A549 (cell line): Measurements from ENCODE around the gene TRAF4. TPM values are rescaled to one million over a fixed set of nuclear protein-coding genes. Genes with fewer than 3 reads are reported as not detected.

Source experiments
- ATAC-seq, 2 experiments: fragments of 200-7000 bp in 1 of 2; fragments of >200 bp in 1 of 2; cut with Nextera tagmentation in 1 of 2; cut with Tn5 transposase in 1 of 2; 3 replicates each; pipeline versions ENCODE4 v1.8.0 to v1.9.1; 2018 to 2020; ENCODE audit warnings: mild to moderate bottlenecking in 1 of 2, moderate library complexity in 1 of 2
- CTCF ChIA-PET: fragments of 300-600 bp; sonication (Branson Sonifier 250); formaldehyde crosslinking; extraction: SDS; loops from one replicate; lab custom pipeline; 2021; ENCODE audit warnings: antibody characterized with exemption, inconsistent platforms; lab: Yijun Ruan, JAX
- POLR2A ChIA-PET: fragments of 350-600 bp; formaldehyde crosslinking; extraction: SDS; loops from one replicate; lab custom pipeline; 2021; ENCODE audit warnings: antibody characterized with exemption, inconsistent platforms; lab: Yijun Ruan, JAX
- DNase-seq, 2 experiments: peaks; one replicate each; pipeline versions ENCODE4 v3.0.0 to v3.0.0-alpha.2; 2011 to 2016; ENCODE audit warnings: low read depth in 1 of 2, low spot score in 1 of 2
- FAIRE-seq: peaks from 2 replicates; lab custom pipeline; 2011; peaks lifted over from hg19 to GRCh38; lab: Jason Lieb, UNC
- H3K27ac ChIP-seq, 2 experiments: fragments of >200 bp; sonication (Bioruptor Twin); formaldehyde crosslinking; 3 replicates each; pipeline ENCODE4 v1.5.1; 2016 to 2017
- H3K4me1 ChIP-seq: fragments of >200 bp; sonication (Bioruptor Twin); formaldehyde crosslinking; 3 replicates; pipeline ENCODE4 v1.6.1; 2016
- H3K4me2 ChIP-seq: fragments of >200 bp; sonication (Bioruptor Twin); formaldehyde crosslinking; 3 replicates; pipeline ENCODE4 v1.6.1; 2016
- H3K4me3 ChIP-seq: fragments of >200 bp; sonication (Bioruptor Twin); formaldehyde crosslinking; 3 replicates; pipeline ENCODE4 v1.5.1; 2016
- H3K9me3 ChIP-seq: fragments of >200 bp; sonication (Bioruptor Twin); formaldehyde crosslinking; 3 replicates; pipeline ENCODE4 v1.6.1; 2016
- CBX8 ChIP-seq: fragments of 200-600 bp; sonication (generic); IDR thresholded peaks from 2 replicates; pipeline ENCODE4 v1.6.1; 2016
- EHF ChIP-seq: fragments of 250-450 bp; sonication (Bioruptor Pico); IDR thresholded peaks from 2 replicates; pipeline ENCODE4 v1.5.0; 2020; ENCODE audit warnings: mild to moderate bottlenecking
- EP300 ChIP-seq, 2 experiments: fragments of >200 bp; sonication (Bioruptor Twin); formaldehyde crosslinking; IDR thresholded peaks; 2 replicates in 1 of 2; 3 replicates in 1 of 2; pipeline ENCODE4 v1.6.1; 2016 to 2017
- FOSB ChIP-seq: fragments of 250-450 bp; sonication (Bioruptor Pico); IDR thresholded peaks from 2 replicates; pipeline ENCODE4 v1.5.0; 2020; ENCODE audit warnings: mild to moderate bottlenecking, moderate library complexity
- GATA3 ChIP-seq: IDR thresholded peaks from 2 replicates; pipeline ENCODE4 v1.6.1; 2012; ENCODE audit warnings: borderline replicate concordance
- HOXA7 ChIP-seq: fragments of 250-450 bp; sonication (Bioruptor Pico); IDR thresholded peaks from 2 replicates; pipeline ENCODE4 v1.5.0; 2020; ENCODE audit warnings: mild to moderate bottlenecking, moderate library complexity
- HOXB5 ChIP-seq: fragments of 250-450 bp; sonication (Bioruptor Pico); IDR thresholded peaks from 2 replicates; pipeline ENCODE4 v1.5.0; 2020; ENCODE audit warnings: mild to moderate bottlenecking, moderate library complexity
- JUN ChIP-seq, 2 experiments: fragments of >200 bp; sonication (Bioruptor Twin); formaldehyde crosslinking; IDR thresholded peaks; 2 replicates in 1 of 2; 3 replicates in 1 of 2; pipeline ENCODE4 v1.6.1; 2016 to 2017
- NFE2L2 ChIP-seq: fragments of 150-350 bp; conservative IDR thresholded peaks from 2 replicates; pipeline ENCODE4 v1.6.1; 2014; ENCODE audit warnings: low read length
- PHF8 ChIP-seq: fragments of 200-600 bp; sonication (generic); IDR thresholded peaks from 2 replicates; pipeline ENCODE4 v1.6.1; 2016; ENCODE audit warnings: low read depth, mild to moderate bottlenecking, antibody characterized with exemption, moderate library complexity, borderline replicate concordance
- POLR2A ChIP-seq: IDR thresholded peaks from 2 replicates; pipeline ENCODE4 v1.6.1; 2012; ENCODE audit warnings: mild to moderate bottlenecking, low read length
- POLR2AphosphoS2 ChIP-seq: conservative IDR thresholded peaks from 2 replicates; pipeline ENCODE4 v1.6.1; 2012; ENCODE audit warnings: low read length, improper control_type of control experiment, inconsistent platforms
- RFX5 ChIP-seq: fragments of 450-650 bp; IDR thresholded peaks from 2 replicates; pipeline ENCODE4 v1.7.1; 2014; ENCODE audit warnings: antibody characterized with exemption, mild to moderate bottlenecking, moderate library complexity
- TFCP2L1 ChIP-seq: fragments of 250-450 bp; sonication (Bioruptor Pico); IDR thresholded peaks from 2 replicates; pipeline ENCODE4 v1.5.0; 2021; ENCODE audit warnings: mild to moderate bottlenecking
- TP53 ChIP-seq: fragments of 250-450 bp; sonication (Bioruptor Pico); IDR thresholded peaks from 2 replicates; pipeline ENCODE4 v1.5.0; 2021; ENCODE audit warnings: mild to moderate bottlenecking, moderate library complexity
- WGBS: methylation state at CpG from one replicate; pipeline ENCODE4 v1.1.6; 2017; ENCODE audit errors: missing lambda C conversion rate; 5-methylcytosine and 5-hydroxymethylcytosine counted together
- polyA plus RNA-seq, 4 experiments: library from polyadenylated mRNA; depleted of rRNA in 3 of 4; stranded (reverse); fragments of >200 nt; fragmentation: RNase III in 1 of 4; extraction: RNeasy Plus Mini Kit Qiagen cat#74134 plus additional on column Dnase treatment in 1 of 4; gene quantifications; 2 replicates in 3 of 4; 3 replicates in 1 of 4; pipeline ENCODE4 v1.2.3, GENCODE V29; 2011 to 2017
- TF ChIP-seq, protein P1 (sequence below): fragments of >200 bp; sonication (Bioruptor Twin); formaldehyde crosslinking; IDR thresholded peaks from 3 replicates; pipeline ENCODE4 v1.6.1; 2016
- TF ChIP-seq, protein P2 (sequence below): fragments of 250-450 bp; sonication (Bioruptor Pico); IDR thresholded peaks from 2 replicates; pipeline ENCODE4 v1.5.0; 2020; ENCODE audit warnings: low read depth, mild to moderate bottlenecking, moderate library complexity
- TF ChIP-seq, protein P3 (sequence below): IDR thresholded peaks from 2 replicates; pipeline ENCODE4 v1.6.1; 2012; ENCODE audit warnings: low read depth, borderline replicate concordance
- TF ChIP-seq, protein P4 (sequence below): fragments of 200-600 bp; sonication (generic); IDR thresholded peaks from 2 replicates; pipeline ENCODE4 v1.6.1; 2016; ENCODE audit warnings: antibody characterized with exemption, mild to moderate bottlenecking, moderate library complexity
- TF ChIP-seq, protein P5 (sequence below): IDR thresholded peaks from 2 replicates; pipeline ENCODE4 v1.6.1; 2012
- TF ChIP-seq, protein P6 (sequence below): fragments of 250-450 bp; sonication (Bioruptor Pico); IDR thresholded peaks from 2 replicates; pipeline ENCODE4 v1.5.0; 2021; ENCODE audit warnings: mild to moderate bottlenecking, moderate library complexity, borderline replicate concordance
- TF ChIP-seq, protein P7 (sequence below): IDR thresholded peaks from 2 replicates; pipeline ENCODE4 v1.6.1; 2012

TRAF4 gene
- polyA plus RNA-seq, 2 of the 4 experiments (the other 2 are of a cell fraction), result 64.0 to 65.0 TPM

DNA sequence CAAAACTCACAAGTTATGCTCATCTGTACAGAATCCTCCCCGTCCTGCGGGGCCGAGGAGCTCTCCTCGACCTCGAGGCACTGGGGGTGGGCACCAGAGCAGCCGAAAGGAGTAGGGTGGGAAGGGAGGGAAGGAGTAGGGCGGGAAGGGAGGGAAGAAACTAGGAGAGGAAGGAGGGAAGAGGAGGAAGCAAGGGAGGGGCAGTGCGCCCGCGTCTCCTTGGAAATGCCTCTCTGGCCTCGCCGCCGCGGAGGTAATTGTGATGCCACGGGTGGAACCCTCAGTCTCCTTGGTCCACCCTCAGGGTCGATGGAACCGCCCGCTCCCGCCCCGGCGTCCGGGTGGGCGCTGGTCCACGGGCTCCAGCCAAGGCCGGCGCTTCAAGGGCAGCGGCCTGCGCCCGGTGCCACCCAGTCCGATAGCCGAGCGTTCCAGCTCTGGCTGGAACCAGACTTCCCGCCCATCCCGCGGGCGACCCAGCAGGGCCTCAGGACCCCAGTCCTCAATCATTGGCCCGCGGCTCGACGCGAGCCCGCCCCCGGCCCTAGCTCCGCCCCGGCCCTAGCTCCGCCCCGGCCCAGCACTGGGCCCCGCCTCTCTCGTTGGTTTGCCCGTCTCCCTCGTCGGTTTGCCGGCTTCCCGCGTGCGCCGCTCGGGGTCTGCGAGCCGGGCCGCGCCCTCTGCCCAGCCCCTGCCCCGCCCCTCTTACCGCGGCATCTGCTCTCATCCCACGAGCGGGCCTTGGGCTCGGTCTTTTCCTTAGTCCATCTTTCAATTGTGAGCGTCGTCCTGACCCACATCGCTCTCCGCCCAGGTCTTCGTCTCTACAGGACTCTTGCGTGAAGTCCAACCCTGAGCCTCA, 32.7 kb upstream of the TRAF4 start:
- Histone ChIP-seq H3K4me1 (peaks cover 17% of the 10 kb centered on the region), H3K9me3 (no peaks in the 10 kb centered on the region), H3K4me3 (peak overlapping the region; percentile 53), H3K27ac (peak overlapping the region; percentile 82 to 92), H3K4me2 (peak overlapping the region; percentile 73)
- TF ChIP-seq HOXA7 (0 out of 2 replicates have a peak, but pooled peaks have one; percentile 78), TFCP2L1 (CRISPR knock-in tag) (peak; percentile 91), GATA3 (peak; percentile 12; the same call in 1 of the 2 replicates), POLR2AphosphoS2 (0 out of 2 replicates have a peak, but pooled peaks have one; percentile 2), RFX5 (no peak; the same call in 1 of the 2 replicates), EHF (no peak), EP300 (IDR thresholded peaks at IDR 0.05) (no peak), POLR2A (peak; percentile 81), HOXB5 (CRISPR knock-in tag) (no peak; the same call in 1 of the 2 replicates), NFE2L2 (no peak), TP53 (CRISPR knock-in tag) (peak; percentile 62; the same call in 1 of the 2 replicates), CBX8 (no peak), FOSB (CRISPR knock-in tag) (peak; percentile 52), JUN (IDR thresholded peaks at IDR 0.05) (peak; percentile 72 to 84; a peak in 3 of 5 replicates), PHF8 (peak; percentile 82)
- TF ChIP-seq, protein P1, sequence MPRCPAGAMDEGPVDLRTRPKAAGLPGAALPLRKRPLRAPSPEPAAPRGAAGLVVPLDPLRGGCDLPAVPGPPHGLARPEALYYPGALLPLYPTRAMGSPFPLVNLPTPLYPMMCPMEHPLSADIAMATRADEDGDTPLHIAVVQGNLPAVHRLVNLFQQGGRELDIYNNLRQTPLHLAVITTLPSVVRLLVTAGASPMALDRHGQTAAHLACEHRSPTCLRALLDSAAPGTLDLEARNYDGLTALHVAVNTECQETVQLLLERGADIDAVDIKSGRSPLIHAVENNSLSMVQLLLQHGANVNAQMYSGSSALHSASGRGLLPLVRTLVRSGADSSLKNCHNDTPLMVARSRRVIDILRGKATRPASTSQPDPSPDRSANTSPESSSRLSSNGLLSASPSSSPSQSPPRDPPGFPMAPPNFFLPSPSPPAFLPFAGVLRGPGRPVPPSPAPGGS, result peak; percentile 91
- TF ChIP-seq, protein P2, sequence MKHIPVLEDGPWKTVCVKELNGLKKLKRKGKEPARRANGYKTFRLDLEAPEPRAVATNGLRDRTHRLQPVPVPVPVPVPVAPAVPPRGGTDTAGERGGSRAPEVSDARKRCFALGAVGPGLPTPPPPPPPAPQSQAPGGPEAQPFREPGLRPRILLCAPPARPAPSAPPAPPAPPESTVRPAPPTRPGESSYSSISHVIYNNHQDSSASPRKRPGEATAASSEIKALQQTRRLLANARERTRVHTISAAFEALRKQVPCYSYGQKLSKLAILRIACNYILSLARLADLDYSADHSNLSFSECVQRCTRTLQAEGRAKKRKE, result peak; percentile 7; the same call in 1 of the 2 replicates
- TF ChIP-seq, protein P3, sequence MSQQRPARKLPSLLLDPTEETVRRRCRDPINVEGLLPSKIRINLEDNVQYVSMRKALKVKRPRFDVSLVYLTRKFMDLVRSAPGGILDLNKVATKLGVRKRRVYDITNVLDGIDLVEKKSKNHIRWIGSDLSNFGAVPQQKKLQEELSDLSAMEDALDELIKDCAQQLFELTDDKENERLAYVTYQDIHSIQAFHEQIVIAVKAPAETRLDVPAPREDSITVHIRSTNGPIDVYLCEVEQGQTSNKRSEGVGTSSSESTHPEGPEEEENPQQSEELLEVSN, result peak; percentile 91
- TF ChIP-seq, protein P4, sequence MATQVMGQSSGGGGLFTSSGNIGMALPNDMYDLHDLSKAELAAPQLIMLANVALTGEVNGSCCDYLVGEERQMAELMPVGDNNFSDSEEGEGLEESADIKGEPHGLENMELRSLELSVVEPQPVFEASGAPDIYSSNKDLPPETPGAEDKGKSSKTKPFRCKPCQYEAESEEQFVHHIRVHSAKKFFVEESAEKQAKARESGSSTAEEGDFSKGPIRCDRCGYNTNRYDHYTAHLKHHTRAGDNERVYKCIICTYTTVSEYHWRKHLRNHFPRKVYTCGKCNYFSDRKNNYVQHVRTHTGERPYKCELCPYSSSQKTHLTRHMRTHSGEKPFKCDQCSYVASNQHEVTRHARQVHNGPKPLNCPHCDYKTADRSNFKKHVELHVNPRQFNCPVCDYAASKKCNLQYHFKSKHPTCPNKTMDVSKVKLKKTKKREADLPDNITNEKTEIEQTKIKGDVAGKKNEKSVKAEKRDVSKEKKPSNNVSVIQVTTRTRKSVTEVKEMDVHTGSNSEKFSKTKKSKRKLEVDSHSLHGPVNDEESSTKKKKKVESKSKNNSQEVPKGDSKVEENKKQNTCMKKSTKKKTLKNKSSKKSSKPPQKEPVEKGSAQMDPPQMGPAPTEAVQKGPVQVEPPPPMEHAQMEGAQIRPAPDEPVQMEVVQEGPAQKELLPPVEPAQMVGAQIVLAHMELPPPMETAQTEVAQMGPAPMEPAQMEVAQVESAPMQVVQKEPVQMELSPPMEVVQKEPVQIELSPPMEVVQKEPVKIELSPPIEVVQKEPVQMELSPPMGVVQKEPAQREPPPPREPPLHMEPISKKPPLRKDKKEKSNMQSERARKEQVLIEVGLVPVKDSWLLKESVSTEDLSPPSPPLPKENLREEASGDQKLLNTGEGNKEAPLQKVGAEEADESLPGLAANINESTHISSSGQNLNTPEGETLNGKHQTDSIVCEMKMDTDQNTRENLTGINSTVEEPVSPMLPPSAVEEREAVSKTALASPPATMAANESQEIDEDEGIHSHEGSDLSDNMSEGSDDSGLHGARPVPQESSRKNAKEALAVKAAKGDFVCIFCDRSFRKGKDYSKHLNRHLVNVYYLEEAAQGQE, result 0 out of 2 replicates have a peak, but pooled peaks have one; percentile 41
- TF ChIP-seq, protein P5, sequence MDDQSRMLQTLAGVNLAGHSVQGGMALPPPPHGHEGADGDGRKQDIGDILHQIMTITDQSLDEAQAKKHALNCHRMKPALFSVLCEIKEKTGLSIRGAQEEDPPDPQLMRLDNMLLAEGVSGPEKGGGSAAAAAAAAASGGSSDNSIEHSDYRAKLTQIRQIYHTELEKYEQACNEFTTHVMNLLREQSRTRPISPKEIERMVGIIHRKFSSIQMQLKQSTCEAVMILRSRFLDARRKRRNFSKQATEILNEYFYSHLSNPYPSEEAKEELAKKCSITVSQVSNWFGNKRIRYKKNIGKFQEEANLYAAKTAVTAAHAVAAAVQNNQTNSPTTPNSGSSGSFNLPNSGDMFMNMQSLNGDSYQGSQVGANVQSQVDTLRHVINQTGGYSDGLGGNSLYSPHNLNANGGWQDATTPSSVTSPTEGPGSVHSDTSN, result peak; percentile 49; the same call in 1 of the 2 replicates
- TF ChIP-seq, protein P6, sequence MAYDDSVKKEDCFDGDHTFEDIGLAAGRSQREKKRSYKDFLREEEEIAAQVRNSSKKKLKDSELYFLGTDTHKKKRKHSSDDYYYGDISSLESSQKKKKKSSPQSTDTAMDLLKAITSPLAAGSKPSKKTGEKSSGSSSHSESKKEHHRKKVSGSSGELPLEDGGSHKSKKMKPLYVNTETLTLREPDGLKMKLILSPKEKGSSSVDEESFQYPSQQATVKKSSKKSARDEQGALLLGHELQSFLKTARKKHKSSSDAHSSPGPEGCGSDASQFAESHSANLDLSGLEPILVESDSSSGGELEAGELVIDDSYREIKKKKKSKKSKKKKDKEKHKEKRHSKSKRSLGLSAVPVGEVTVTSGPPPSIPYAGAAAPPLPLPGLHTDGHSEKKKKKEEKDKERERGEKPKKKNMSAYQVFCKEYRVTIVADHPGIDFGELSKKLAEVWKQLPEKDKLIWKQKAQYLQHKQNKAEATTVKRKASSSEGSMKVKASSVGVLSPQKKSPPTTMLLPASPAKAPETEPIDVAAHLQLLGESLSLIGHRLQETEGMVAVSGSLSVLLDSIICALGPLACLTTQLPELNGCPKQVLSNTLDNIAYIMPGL (CRISPR knock-in tag), result no peak
- TF ChIP-seq, protein P7, sequence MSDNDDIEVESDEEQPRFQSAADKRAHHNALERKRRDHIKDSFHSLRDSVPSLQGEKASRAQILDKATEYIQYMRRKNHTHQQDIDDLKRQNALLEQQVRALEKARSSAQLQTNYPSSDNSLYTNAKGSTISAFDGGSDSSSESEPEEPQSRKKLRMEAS, result peak; percentile 94
- DNase-seq (peak; percentile 92 to 97), ATAC-seq (peak; percentile 81 to 94), FAIRE-seq (no peak)
- POLR2A ChIA-PET, result interaction anchor here (0.6 to 4.8 kb wide), 18 partner anchors 8 to 132 kb away, joined by 3 to 54 read pairs (median 6); partner anchors contain the start of genes BLTP2, RPL23A, SDF2 and SUPT6H
- whole genome bisulfite sequencing, result 9% methylated on average over 55 of the region's 74 CpGs
- CTCF ChIA-PET, result interaction anchor here (1.0 to 17.6 kb wide), 10 partner anchors 8 to 217 kb away, joined by 3 to 335 read pairs (median 10); partner anchors contain the start of genes BLTP2, NEK8, RPL23A and SUPT6H
